Measurements from ENCODE around the gene IL10.

Gene IL10

DNA sequence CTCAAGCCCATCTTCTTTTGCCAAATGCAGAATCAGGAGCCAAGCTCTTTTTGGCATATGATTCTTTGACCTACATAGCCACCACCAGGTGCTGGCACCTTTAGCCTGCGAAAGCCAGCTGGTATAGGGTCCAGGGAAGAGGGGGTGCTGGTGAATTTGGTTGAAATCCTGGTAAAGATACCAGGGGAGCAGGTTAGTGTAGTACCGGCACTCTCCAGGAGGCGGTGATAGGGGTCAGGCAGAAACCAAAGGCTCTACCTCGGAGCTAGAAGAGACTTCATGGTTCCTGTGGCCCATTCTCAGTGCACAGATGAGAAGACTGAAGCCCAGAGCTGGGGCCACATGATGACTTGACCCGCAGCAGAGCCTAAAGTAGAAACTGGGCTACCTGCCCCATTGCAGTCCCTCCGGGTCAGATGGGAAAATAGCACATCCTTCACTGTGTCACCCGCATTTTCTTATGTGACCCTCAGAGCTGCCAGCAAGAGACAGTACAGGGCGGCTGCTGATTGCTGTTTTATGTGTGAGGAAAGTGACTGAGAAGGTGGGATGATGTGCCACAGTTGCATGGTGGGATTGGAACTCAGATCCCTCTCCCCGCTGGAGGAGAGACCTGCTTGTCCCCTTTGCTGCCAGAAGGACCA is 37.7 kb downstream of the IL10 start:
- DNase-seq (ENCODE audit: low spot score), result peak; percentile 64

- DNase-seq (ENCODE audit: low spot score), result no peak
Measured at GRCh38 chr1:206732992-206733391, 39.3 kb downstream of the IL10 start.

- DNase-seq (ENCODE audit: low spot score), result no peak
Measured at GRCh38 chr1:206732508-206732907, 39.8 kb downstream of the IL10 start.

DNA sequence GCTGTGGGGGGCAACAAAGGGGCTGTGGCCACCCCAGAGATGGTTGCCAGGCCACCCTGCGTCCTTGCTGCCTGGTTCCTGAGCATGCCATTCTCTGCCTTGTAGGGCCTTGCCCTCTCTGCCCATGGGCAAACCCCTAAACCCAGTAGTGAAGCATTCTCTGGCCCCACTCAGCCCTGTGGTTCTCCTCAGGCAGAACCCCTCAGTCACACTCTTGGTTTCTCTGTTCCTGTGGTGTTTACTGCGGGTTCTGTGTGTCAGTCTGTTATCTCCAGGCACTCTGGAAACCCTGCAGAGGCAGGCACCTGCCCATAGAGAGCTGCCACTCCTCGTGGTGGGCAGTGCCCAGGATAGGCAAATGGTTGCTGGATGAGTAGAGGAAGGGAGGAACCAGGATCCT is 42.8 kb downstream of the IL10 start:
- no peak for DNase-seq (ENCODE audit: low spot score)

- no peak for DNase-seq (ENCODE audit: low spot score)
Measured at GRCh38 chr1:206729050-206729449, 43.2 kb downstream of the IL10 start.

DNA sequence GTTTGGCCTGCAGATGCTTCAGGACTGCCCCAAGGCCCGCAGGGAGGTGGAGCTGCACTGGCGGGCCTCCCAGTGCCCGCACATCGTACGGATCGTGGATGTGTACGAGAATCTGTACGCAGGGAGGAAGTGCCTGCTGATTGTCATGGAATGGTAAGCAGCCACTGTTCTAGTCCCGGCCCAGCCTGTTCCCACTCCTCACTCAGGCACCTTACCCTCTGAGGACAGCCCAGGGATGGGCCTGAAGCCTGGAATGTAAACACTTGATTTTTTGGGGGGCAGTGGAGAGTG is 43.7 kb downstream of the IL10 start:
- DNase-seq (ENCODE audit: low spot score), result no peak

DNA sequence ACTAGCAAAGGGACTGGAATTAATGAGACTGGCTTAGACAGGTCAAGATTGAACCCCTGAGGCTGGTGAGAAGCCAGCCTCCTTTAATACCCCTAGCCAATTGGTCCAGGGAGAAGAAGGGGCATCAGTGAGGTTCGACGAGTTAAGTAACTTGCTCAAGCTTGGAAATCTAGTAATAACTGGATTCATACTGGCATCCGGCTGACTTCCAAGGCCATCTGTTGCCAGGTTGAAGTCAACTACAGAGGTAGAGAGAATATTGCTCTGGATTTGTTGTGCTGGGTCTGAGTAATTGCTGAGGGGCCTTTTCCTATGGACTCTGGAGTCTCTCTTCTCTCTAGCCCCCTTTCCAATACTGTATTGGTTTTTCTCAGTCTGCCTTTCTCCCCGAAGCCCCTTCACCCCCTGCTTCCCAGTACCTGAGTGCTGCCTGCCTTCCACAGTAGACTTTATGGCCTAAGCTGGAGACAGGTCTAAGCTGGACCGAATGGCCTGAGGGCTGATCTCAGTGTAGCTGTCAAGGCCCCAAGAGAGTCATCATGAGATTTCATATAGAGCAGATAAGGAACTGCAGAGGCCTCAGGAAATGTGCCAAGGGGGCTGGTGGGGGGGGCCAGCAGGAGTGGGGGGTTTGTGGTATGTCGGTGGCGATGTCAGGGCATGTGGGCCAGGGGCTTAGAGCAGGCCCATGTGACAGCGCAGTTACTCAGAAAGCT is 44.2 kb downstream of the IL10 start:
- DNase-seq (ENCODE audit: low spot score), result no peak

DNA sequence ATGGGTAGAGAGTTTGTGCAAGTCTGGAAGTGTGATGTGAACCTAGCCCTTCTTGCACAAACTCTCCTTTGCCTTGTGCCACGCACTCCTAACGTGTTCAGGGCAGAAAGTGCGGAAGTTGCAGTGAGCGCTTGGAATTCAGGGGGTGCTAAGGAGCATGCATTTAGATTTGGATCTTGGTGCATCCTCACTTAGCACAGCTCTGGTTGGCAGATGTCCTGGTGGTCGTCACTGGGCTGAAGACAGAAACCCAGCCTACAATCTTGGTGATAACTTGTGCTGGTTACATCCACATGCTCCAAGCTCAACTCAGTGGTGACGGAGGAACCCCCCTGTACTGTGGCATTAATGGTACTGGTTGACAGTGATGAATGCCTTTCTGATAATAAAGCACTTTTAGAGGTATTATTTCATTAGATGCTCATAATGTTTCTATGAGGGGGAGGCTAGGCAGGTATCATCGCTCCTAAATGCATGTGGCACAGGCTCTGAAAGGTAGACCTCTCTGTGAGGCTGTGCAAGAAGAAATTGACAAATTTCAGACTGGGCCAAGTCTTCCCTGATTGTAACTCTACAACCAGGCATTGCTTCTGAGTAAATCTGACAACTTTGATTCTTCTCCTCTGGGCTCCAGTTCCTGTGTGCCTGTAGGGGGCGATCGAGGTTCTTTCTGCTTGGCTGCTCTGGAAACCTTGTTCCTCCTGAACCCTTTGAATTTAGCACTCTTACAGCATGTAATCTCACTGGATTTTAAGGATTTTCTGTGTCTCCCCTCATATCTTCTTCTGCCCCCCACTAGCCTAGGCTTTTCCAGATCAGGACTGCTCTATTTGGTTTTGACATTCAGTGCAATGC is 47.0 kb downstream of the IL10 start:
- peak; percentile 68 for DNase-seq (ENCODE audit: low spot score)

GRCh38 chr1:206723805-206724472 is 48.4 kb downstream of the IL10 start:
- no peak for DNase-seq (ENCODE audit: low spot score)

DNA sequence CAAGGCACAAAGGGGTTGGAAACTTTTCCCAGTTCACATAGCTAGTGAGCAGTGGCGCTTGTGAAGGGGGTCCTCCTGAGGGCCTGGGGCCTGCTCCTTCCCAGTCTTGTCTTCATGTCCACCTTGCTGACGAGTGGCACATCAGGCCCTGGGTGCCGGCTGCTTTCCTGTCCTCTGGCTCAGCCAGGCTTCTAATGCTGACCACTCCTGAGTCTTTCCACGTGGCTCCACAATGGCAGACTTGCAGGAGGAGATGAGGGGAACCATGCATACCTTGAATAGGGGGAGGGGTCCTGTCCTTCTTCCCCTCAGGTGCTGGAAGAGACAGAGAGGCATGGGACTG is 48.9 kb downstream of the IL10 start:
- DNase-seq (ENCODE audit: low spot score), result no peak

- no peak for DNase-seq (ENCODE audit: low spot score)
Measured at GRCh38 chr1:206722751-206723461, 49.4 kb downstream of the IL10 start.

- no peak for DNase-seq (ENCODE audit: low spot score)
Measured at GRCh38 chr1:206721454-206721853, 50.8 kb downstream of the IL10 start.

GRCh38 chr1:206719169-206719839 is 53.0 kb downstream of the IL10 start:
- no peak for DNase-seq (ENCODE audit: low spot score)

GRCh38 chr1:206717674-206717989 is 54.7 kb downstream of the IL10 start:
- no peak for DNase-seq (ENCODE audit: low spot score)
